C4-2B (cell line): Measurements from ENCODE around the gene COL4A2.

ENCODE experiments used
- CTCF ChIP-seq: fragments of 450-650 bp; conservative IDR thresholded peaks from 2 replicates; pipeline ENCODE4 v1.5.1; 2017; ENCODE audit warnings: mild to moderate bottlenecking
- ZFX ChIP-seq: fragments of 450-650 bp; IDR thresholded peaks from 2 replicates; pipeline ENCODE4 v1.6.1; 2017

GRCh38 chr13:110270507-110270906 is 36.6 kb upstream of the COL4A2 start:
- TF ChIP-seq CTCF: no peak
- TF ChIP-seq ZFX: no peak
